SK-N-SH (cell line): Measurements from ENCODE around the gene CCDC38. TPM values are rescaled to one million over a fixed set of nuclear protein-coding genes. Genes with fewer than 3 reads are reported as not detected.

Source experiments
- CTCF ChIA-PET: fragments of 300-600, 350-600 bp; formaldehyde crosslinking; extraction: SDS; loops from one replicate; lab custom pipeline; 2021; lab: Yijun Ruan, JAX
- POLR2A ChIA-PET: fragments of 350-600 bp; sonication (Branson Sonifier 250); formaldehyde crosslinking; extraction: SDS; loops from one replicate; lab custom pipeline; 2020; ENCODE audit warnings: antibody characterized with exemption, inconsistent platforms; lab: Yijun Ruan, JAX
- DNase-seq: peaks from one replicate; pipeline ENCODE4 v3.0.0; 2012
- H2AFZ ChIP-seq: fragments of 200-600 bp; sonication (generic); 2 replicates; pipeline ENCODE4 v1.8.1; 2016; ENCODE audit warnings: antibody characterized with exemption, mild to moderate bottlenecking, low read depth
- H3F3A ChIP-seq: fragments of 200-600 bp; sonication (generic); replicated peaks from 2 replicates; pipeline ENCODE3; 2016; ENCODE audit warnings: antibody characterized with exemption, mild to moderate bottlenecking; ENCODE audit not compliant: insufficient read depth
- H3K27ac ChIP-seq, 2 experiments: fragments of 200-500 bp in 1 of 2; fragments of 200-600 bp in 1 of 2; sonication (Bioruptor generic) in 1 of 2; sonication (generic), shearing (Covaris generic) in 1 of 2; 2 replicates each; pipeline versions ENCODE4 v1.5.1 to v1.6.1; 2014 to 2016; ENCODE audit warnings: low read depth in 2 of 2, inconsistent platforms in 1 of 2, low read length in 1 of 2, mild to moderate bottlenecking in 1 of 2, mixed read lengths in 1 of 2
- H3K27me3 ChIP-seq: fragments of 200-600 bp; sonication (generic), shearing (Covaris generic); 2 replicates; pipeline ENCODE4 v1.6.1; 2016; ENCODE audit warnings: mixed run types; ENCODE audit not compliant: insufficient read depth
- H3K36me3 ChIP-seq, 2 experiments: fragments of 200-500 bp in 1 of 2; fragments of 200-600 bp in 1 of 2; sonication (Bioruptor generic) in 1 of 2; sonication (generic) in 1 of 2; replicated peaks in 1 of 2; 2 replicates each; pipeline versions ENCODE3 to v1.5.1; 2014 to 2016; ENCODE audit warnings: low read length in 1 of 2, mild to moderate bottlenecking in 1 of 2; ENCODE audit not compliant: insufficient read depth in 2 of 2, control insufficient read depth in 1 of 2
- H3K4me1 ChIP-seq, 2 experiments: fragments of 200-500 bp in 1 of 2; fragments of 200-600 bp in 1 of 2; sonication (Bioruptor generic) in 1 of 2; sonication (generic), shearing (Covaris generic) in 1 of 2; 2 replicates each; pipeline versions ENCODE4 v1.5.1 to v1.6.1; 2014 to 2016; ENCODE audit warnings: low read depth in 1 of 2, low read length in 1 of 2, mixed run types in 1 of 2; ENCODE audit not compliant: insufficient read depth in 2 of 2, control insufficient read depth in 1 of 2
- H3K4me2 ChIP-seq: fragments of 200-600 bp; sonication (generic), shearing (Covaris generic); 2 replicates; pipeline ENCODE4 v1.6.1; 2017; ENCODE audit warnings: mixed run types
- H3K4me3 ChIP-seq, 2 experiments: fragments of 200-500 bp in 1 of 2; fragments of 200-600 bp in 1 of 2; sonication (Bioruptor generic) in 1 of 2; sonication (generic), shearing (Covaris generic) in 1 of 2; 2 replicates each; pipeline versions ENCODE4 v1.5.1 to v1.8.1; 2014 to 2016; ENCODE audit warnings: low read depth in 2 of 2, inconsistent platforms in 1 of 2, low read length in 1 of 2, mild to moderate bottlenecking in 1 of 2, mixed read lengths in 1 of 2, moderate library complexity in 1 of 2
- H3K79me2 ChIP-seq: fragments of 200-600 bp; sonication (generic); 2 replicates; pipeline ENCODE4 v1.8.1; 2017; ENCODE audit warnings: mild to moderate bottlenecking; ENCODE audit not compliant: insufficient read depth
- H3K9ac ChIP-seq: fragments of 200-600 bp; sonication (generic); 2 replicates; pipeline ENCODE4 v1.6.1; 2017; ENCODE audit warnings: mixed run types
- H3K9me2 ChIP-seq: fragments of 200-600 bp; sonication (generic); 2 replicates; pipeline ENCODE4 v1.6.1; 2017; ENCODE audit warnings: mixed run types
- H3K9me3 ChIP-seq: fragments of 200-600 bp; sonication (generic); 2 replicates; pipeline ENCODE4 v1.6.1; 2017; ENCODE audit warnings: mixed run types, mild to moderate bottlenecking, moderate library complexity
- H4K20me1 ChIP-seq: fragments of 200-600 bp; sonication (generic); 2 replicates; pipeline ENCODE4 v1.6.1; 2017; ENCODE audit warnings: mild to moderate bottlenecking, mixed run types; ENCODE audit not compliant: insufficient read depth
- ELF1 ChIP-seq: IDR thresholded peaks from 2 replicates; pipeline ENCODE4 v1.4.0; 2012
- EZH2phosphoT487 ChIP-seq: fragments of 200-600 bp; sonication (generic); IDR thresholded peaks from 2 replicates; pipeline ENCODE4 v1.6.1; 2017; ENCODE audit warnings: low read depth, mixed run types, mild to moderate bottlenecking, antibody characterized with exemption, moderate library complexity, borderline replicate concordance
- FOXJ3 ChIP-seq: sonication (generic); formaldehyde crosslinking; IDR thresholded peaks from 2 replicates; pipeline ENCODE4 v1.5.1; 2020; ENCODE audit warnings: mild to moderate bottlenecking, missing genetic modification reagents
- FOXM1 ChIP-seq: IDR thresholded peaks from 2 replicates; pipeline ENCODE4 v1.4.0; 2012; ENCODE audit warnings: low read depth, mild to moderate bottlenecking
- GABPA ChIP-seq: IDR thresholded peaks from 2 replicates; pipeline ENCODE4 v1.4.0; 2012; ENCODE audit warnings: low read depth, mild to moderate bottlenecking
- GATA2 ChIP-seq: sonication (generic); formaldehyde crosslinking; IDR thresholded peaks from 2 replicates; pipeline ENCODE4 v1.5.0; 2020; ENCODE audit warnings: mild to moderate bottlenecking, missing genetic modification reagents
- JUND ChIP-seq: IDR thresholded peaks from 2 replicates; pipeline ENCODE4 v1.4.0; 2012
- MEF2A ChIP-seq: IDR thresholded peaks from 2 replicates; pipeline ENCODE4 v1.4.0; 2012; ENCODE audit warnings: low read depth, borderline replicate concordance
- NFIC ChIP-seq: IDR thresholded peaks from 2 replicates; pipeline ENCODE4 v1.4.0; 2012; ENCODE audit warnings: borderline replicate concordance
- POLR2AphosphoS5 ChIP-seq: IDR thresholded peaks from 2 replicates; pipeline ENCODE4 v1.6.1; 2012; ENCODE audit warnings: low read depth, low read length
- RAD21 ChIP-seq: IDR thresholded peaks from 2 replicates; pipeline ENCODE4 v1.6.1; 2012; ENCODE audit warnings: mild to moderate bottlenecking, low read length
- RCOR1 ChIP-seq: fragments of 150-350 bp; IDR thresholded peaks from 2 replicates; pipeline ENCODE4 v1.6.1; 2017; ENCODE audit warnings: antibody characterized with exemption, low read length
- RFX5 ChIP-seq: IDR thresholded peaks from 2 replicates; pipeline ENCODE4 v1.6.1; 2012; ENCODE audit warnings: mild to moderate bottlenecking, improper control_type of control experiment, low read length
- TCF12 ChIP-seq: IDR thresholded peaks from 2 replicates; pipeline ENCODE4 v1.4.0; 2012
- WGBS: methylation state at CpG from one replicate; pipeline ENCODE4 v1.1.6; 2017; ENCODE audit warnings: low lambda C conversion rate; 5-methylcytosine and 5-hydroxymethylcytosine counted together
- polyA plus RNA-seq, 3 experiments: library from polyadenylated mRNA; depleted of rRNA; stranded (reverse); fragments of >200 nt; gene quantifications; 2 replicates each; pipeline ENCODE4 v1.2.3, GENCODE V29; 2012
- TF ChIP-seq, protein P1 (sequence below): fragments of 150-350 bp; IDR thresholded peaks from 2 replicates; pipeline ENCODE4 v1.6.1; 2017; ENCODE audit warnings: antibody characterized with exemption, low read length, low read depth, borderline replicate concordance
- TF ChIP-seq, protein P2 (sequence below): IDR thresholded peaks from 2 replicates; pipeline ENCODE4 v1.4.0; 2012; ENCODE audit warnings: low read depth, borderline replicate concordance
- TF ChIP-seq, protein P3 (sequence below): fragments of 150-350 bp; IDR thresholded peaks from 2 replicates; pipeline ENCODE4 v1.6.1; 2016; ENCODE audit warnings: mild to moderate bottlenecking, low read depth, low read length
- TF ChIP-seq, protein P4 (sequence below): IDR thresholded peaks from 2 replicates; pipeline ENCODE4 v1.4.0; 2012; ENCODE audit warnings: low read depth
- TF ChIP-seq, protein P5 (sequence below): IDR thresholded peaks from 2 replicates; pipeline ENCODE4 v1.4.0; 2012; ENCODE audit warnings: low read depth, borderline replicate concordance

Gene CCDC38
- polyA plus RNA-seq, 1 of the 3 experiments (the other 2 are of a cell fraction) = not detected

DNA sequence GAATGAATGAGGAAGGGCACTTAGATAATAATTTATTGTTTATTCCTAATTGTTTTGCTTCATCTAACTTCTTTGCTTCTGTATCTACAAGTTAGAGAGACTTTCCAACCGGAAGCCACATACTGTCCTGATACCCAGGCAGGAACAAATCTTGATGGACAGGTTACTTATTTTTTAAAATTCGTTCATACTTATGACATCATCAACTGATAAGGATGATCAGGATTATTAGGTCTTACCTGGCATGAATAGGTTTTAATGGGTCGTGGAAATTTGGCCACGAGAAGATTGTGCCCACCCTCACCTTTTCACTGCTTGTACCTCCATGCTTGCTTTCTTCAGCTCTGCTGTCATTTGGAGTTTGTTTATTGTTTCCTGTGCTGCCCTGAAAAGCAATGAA lies 44.3 kb downstream of the CCDC38 start:
- POLR2A ChIA-PET = no interaction called here
- H4K20me1 ChIP-seq = no peaks in the 10 kb centered on the region

DNA sequence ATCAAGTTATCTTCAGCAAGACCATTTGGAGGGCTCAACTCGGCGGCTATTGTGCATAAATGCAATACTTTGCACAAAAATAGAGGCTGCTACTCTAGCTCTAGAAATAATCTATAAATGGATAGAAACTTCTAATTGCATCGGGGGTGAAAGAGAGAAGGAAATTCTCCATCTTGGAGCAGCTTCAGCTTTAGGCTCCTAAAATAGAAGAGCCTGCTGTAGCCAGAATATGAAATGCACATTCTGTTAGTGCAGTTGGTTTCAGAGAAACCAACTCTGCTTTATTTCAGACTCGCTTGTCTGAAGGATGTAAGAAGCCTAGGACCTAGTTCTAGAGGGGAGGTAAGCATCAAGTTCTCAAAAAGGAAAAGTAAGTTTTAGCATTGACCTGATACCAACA lies 45.6 kb downstream of the CCDC38 start:
- H3K9me2 ChIP-seq = no peaks in the 10 kb centered on the region
- no peaks in the 10 kb centered on the region for H3K79me2 ChIP-seq
- H2AFZ ChIP-seq = no peak overlapping the region
- no peak overlapping the region for H3K9ac ChIP-seq
- H3K4me2 ChIP-seq = no peak overlapping the region
- no peak for DNase-seq
- CTCF ChIA-PET = interaction anchor here (0.7 to 3.8 kb wide), 3 partner anchors 22 to 318 kb away, joined by 3 to 20 read pairs (median 4); no protein-coding TSS in a partner anchor
- no peaks in the 10 kb centered on the region for H4K20me1 ChIP-seq
- POLR2A ChIA-PET = no interaction called here
- H3F3A ChIP-seq = no peaks in the 10 kb centered on the region
- H3K4me3 ChIP-seq = no peak overlapping the region
- 53% methylated on average over 4 of the region's 4 CpGs for WGBS
- no peaks in the 10 kb centered on the region for H3K27me3 ChIP-seq
- H3K9me3 ChIP-seq = no peaks in the 10 kb centered on the region
- H3K27ac ChIP-seq = no peak overlapping the region
- H3K4me1 ChIP-seq = no peaks in the 10 kb centered on the region
- H3K36me3 ChIP-seq = no peaks in the 10 kb centered on the region
- TF ChIP-seq JUND = no peak
- TF ChIP-seq, protein P1, sequence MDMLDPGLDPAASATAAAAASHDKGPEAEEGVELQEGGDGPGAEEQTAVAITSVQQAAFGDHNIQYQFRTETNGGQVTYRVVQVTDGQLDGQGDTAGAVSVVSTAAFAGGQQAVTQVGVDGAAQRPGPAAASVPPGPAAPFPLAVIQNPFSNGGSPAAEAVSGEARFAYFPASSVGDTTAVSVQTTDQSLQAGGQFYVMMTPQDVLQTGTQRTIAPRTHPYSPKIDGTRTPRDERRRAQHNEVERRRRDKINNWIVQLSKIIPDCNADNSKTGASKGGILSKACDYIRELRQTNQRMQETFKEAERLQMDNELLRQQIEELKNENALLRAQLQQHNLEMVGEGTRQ = no peak
- TF ChIP-seq FOXM1 = no peak
- TF ChIP-seq RAD21 = no peak
- TF ChIP-seq RFX5 = no peak
- TF ChIP-seq, protein P2, sequence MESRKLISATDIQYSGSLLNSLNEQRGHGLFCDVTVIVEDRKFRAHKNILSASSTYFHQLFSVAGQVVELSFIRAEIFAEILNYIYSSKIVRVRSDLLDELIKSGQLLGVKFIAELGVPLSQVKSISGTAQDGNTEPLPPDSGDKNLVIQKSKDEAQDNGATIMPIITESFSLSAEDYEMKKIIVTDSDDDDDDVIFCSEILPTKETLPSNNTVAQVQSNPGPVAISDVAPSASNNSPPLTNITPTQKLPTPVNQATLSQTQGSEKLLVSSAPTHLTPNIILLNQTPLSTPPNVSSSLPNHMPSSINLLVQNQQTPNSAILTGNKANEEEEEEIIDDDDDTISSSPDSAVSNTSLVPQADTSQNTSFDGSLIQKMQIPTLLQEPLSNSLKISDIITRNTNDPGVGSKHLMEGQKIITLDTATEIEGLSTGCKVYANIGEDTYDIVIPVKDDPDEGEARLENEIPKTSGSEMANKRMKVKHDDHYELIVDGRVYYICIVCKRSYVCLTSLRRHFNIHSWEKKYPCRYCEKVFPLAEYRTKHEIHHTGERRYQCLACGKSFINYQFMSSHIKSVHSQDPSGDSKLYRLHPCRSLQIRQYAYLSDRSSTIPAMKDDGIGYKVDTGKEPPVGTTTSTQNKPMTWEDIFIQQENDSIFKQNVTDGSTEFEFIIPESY = no peak
- no peak for TF ChIP-seq MEF2A
- TF ChIP-seq NFIC = no peak
- no peak for TF ChIP-seq TCF12
- TF ChIP-seq, protein P3, sequence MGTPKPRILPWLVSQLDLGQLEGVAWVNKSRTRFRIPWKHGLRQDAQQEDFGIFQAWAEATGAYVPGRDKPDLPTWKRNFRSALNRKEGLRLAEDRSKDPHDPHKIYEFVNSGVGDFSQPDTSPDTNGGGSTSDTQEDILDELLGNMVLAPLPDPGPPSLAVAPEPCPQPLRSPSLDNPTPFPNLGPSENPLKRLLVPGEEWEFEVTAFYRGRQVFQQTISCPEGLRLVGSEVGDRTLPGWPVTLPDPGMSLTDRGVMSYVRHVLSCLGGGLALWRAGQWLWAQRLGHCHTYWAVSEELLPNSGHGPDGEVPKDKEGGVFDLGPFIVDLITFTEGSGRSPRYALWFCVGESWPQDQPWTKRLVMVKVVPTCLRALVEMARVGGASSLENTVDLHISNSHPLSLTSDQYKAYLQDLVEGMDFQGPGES = no peak
- TF ChIP-seq EZH2phosphoT487 = no peak
- TF ChIP-seq, protein P4, sequence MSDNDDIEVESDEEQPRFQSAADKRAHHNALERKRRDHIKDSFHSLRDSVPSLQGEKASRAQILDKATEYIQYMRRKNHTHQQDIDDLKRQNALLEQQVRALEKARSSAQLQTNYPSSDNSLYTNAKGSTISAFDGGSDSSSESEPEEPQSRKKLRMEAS = no peak
- TF ChIP-seq FOXJ3 (CRISPR knock-in tag) = no peak
- no peak for TF ChIP-seq GATA2 (CRISPR knock-in tag)
- no peak for TF ChIP-seq RCOR1
- TF ChIP-seq, protein P5, sequence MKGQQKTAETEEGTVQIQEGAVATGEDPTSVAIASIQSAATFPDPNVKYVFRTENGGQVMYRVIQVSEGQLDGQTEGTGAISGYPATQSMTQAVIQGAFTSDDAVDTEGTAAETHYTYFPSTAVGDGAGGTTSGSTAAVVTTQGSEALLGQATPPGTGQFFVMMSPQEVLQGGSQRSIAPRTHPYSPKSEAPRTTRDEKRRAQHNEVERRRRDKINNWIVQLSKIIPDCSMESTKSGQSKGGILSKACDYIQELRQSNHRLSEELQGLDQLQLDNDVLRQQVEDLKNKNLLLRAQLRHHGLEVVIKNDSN = no peak

More for the DNA sequence above, 44.3 kb downstream of the CCDC38 start:
- H3K27ac ChIP-seq = no peak overlapping the region
- no peak for DNase-seq
- no peak overlapping the region for H3K4me3 ChIP-seq
- H3K79me2 ChIP-seq = no peaks in the 10 kb centered on the region
- TF ChIP-seq ELF1 = no peak
- no peak for TF ChIP-seq FOXJ3 (CRISPR knock-in tag)
- TF ChIP-seq, protein P2 = no peak
- no peak for TF ChIP-seq POLR2AphosphoS5
- TF ChIP-seq GABPA = no peak
- H3K9me3 ChIP-seq = 0 out of 2 replicates have a peak, but pooled peaks cover 2% of the 10 kb centered on the region
- H3K4me1 ChIP-seq = no peaks in the 10 kb centered on the region
- no peaks in the 10 kb centered on the region for H3K9me2 ChIP-seq
- H3K9ac ChIP-seq = no peak overlapping the region
- H3K36me3 ChIP-seq = no peaks in the 10 kb centered on the region
- H2AFZ ChIP-seq = no peak overlapping the region
- no peaks in the 10 kb centered on the region for H3K27me3 ChIP-seq
- no peaks in the 10 kb centered on the region for H3F3A ChIP-seq
- CTCF ChIA-PET = interaction anchor here (1.5 to 3.8 kb wide), 2 partner anchors 21 to 61 kb away, joined by 4 to 20 read pairs; no protein-coding TSS in a partner anchor
- 17% methylated on average over 4 of the region's 4 CpGs for WGBS
- no peak overlapping the region for H3K4me2 ChIP-seq
